Omental fat pad (tissue), 4 donors: ENCODE data around the gene CABS1. TPM values are rescaled to one million over a fixed set of nuclear protein-coding genes. Genes with fewer than 3 reads are reported as not detected.

ENCODE experiments used
- ATAC-seq: fragments of 150-250 bp; one replicate; pipeline ENCODE4 v1.9.1; 2016; ENCODE audit warnings: mild to moderate bottlenecking, moderate library complexity; ENCODE audit not compliant: low FRiP score
- DNase-seq: peaks from one replicate; pipeline ENCODE4 v3.0.0-alpha.2; 2019; ENCODE audit warnings: low spot score
- CTCF ChIP-seq, 3 donors: fragments of 450-650 bp; IDR thresholded peaks; one replicate each; pipeline ENCODE4 v1.5.1; 2016 to 2017; ENCODE audit warnings: antibody characterized with exemption in 3 of 3, mild to moderate bottlenecking in 3 of 3, moderate library complexity in 2 of 3
- total RNA-seq, 4 donors: library from RNA; depleted of rRNA; stranded (reverse); fragments of >200 nt; gene quantifications; one replicate each; pipeline ENCODE4 v1.1.0, GENCODE V29; 2016

The CABS1 gene
- total RNA-seq, 4 donors from 2014 or later: not detected

- no peak for ATAC-seq
- no peak for DNase-seq
- TF ChIP-seq CTCF (IDR thresholded peaks at IDR 0.05): no peak
These were observed 37.2 kb downstream of the CABS1 start for GRCh38 chr4:70371987-70372386.

GRCh38 chr4:70372760-70373159 is 38.0 kb downstream of the CABS1 start:
- no peak for ATAC-seq
- DNase-seq: no peak
- TF ChIP-seq CTCF (IDR thresholded peaks at IDR 0.05): no peak

- DNase-seq (no peak), ATAC-seq (no peak)
- no peak for TF ChIP-seq CTCF (IDR thresholded peaks at IDR 0.05)
These were observed 45.8 kb downstream of the CABS1 start for GRCh38 chr4:70380578-70380977.

- no peak for ATAC-seq
- TF ChIP-seq CTCF (IDR thresholded peaks at IDR 0.05): no peak
These were observed 48.0 kb downstream of the CABS1 start, which contains the start of gene SMR3B for GRCh38 chr4:70382691-70383181. Gene SMR3B (plus strand): TSS chr4:70383131. CDS start chr4:70384511, 1,380 bp downstream.

More at GRCh38 chr4:70382691-70383181, 48.0 kb downstream of the CABS1 start, which contains the start of gene SMR3B:
- DNase-seq: no peak

Other genes starting within 250 kb of the CABS1 start
- gene PRR27, start 180.7 kb upstream of the CABS1 start, total RNA-seq: not detected
- gene ODAM, start 139.3 kb upstream of the CABS1 start, total RNA-seq: not detected
- gene FDCSP, start 108.9 kb upstream of the CABS1 start, total RNA-seq: not detected
- not detected for gene CSN3, start 92.4 kb upstream of the CABS1 start, total RNA-seq
- gene SMR3A, start 25.8 kb downstream of the CABS1 start, total RNA-seq: not detected
- gene SMR3B, start 48.1 kb downstream of the CABS1 start, total RNA-seq: not detected
- not detected for gene OPRPN, start 63.0 kb downstream of the CABS1 start, total RNA-seq
- gene MUC7, start 137.2 kb downstream of the CABS1 start, total RNA-seq: not detected
- not detected for gene AMTN, start 183.6 kb downstream of the CABS1 start, total RNA-seq